HG03025 (cell line): ENCODE data around the gene LRR1.
"Not testable (repeated sequence)": the region's sequence is repeated elsewhere in the genome, so short reads cannot be mapped to it uniquely, and the experiment has no call there.

Source experiments
- ATAC-seq: cut with Tn5 transposase; IDR thresholded peaks from one replicate; pipeline ENCODE4 v1.9.1; 2021; ENCODE audit warnings: mild to moderate bottlenecking, moderate library complexity; ENCODE audit not compliant: unreplicated experiment, low FRiP score

LRR1 gene

GRCh38 chr14:49598485-49599300 lies at the start of gene LRR1:
LRR1 (plus strand) TSS chr14:49598940; CDS start chr14:49599021, 81 bp downstream.
- ATAC-seq: peak; percentile 43

- no peak for ATAC-seq
These were observed 49.3 kb upstream of the LRR1 start for GRCh38 chr14:49549446-49549845.

- no peak for ATAC-seq
These were observed 48.9 kb upstream of the LRR1 start for GRCh38 chr14:49549881-49550280.

GRCh38 chr14:49550286-49551184 lies 48.2 kb upstream of the LRR1 start:
- ATAC-seq: no peak

GRCh38 chr14:49551569-49551968 lies 47.2 kb upstream of the LRR1 start:
- no peak for ATAC-seq

GRCh38 chr14:49553106-49553505 lies 45.6 kb upstream of the LRR1 start:
- no peak for ATAC-seq

GRCh38 chr14:49553892-49554291 lies 44.8 kb upstream of the LRR1 start:
- no peak for ATAC-seq

GRCh38 chr14:49559979-49560768 lies 38.6 kb upstream of the LRR1 start:
- no peak for ATAC-seq

GRCh38 chr14:49566714-49567113 lies 32.0 kb upstream of the LRR1 start:
- ATAC-seq: no peak

- ATAC-seq: no peak
These were observed 29.5 kb upstream of the LRR1 start for GRCh38 chr14:49569281-49569680.

GRCh38 chr14:49574038-49574437 lies 24.7 kb upstream of the LRR1 start:
- no peak for ATAC-seq

- ATAC-seq: no peak
These were observed 20.6 kb upstream of the LRR1 start for GRCh38 chr14:49578141-49578540.

- ATAC-seq: no peak
These were observed 18.9 kb upstream of the LRR1 start for GRCh38 chr14:49579841-49580240.

GRCh38 chr14:49581209-49582112 lies 17.3 kb upstream of the LRR1 start:
- no peak for ATAC-seq

GRCh38 chr14:49582113-49582977 lies 16.4 kb upstream of the LRR1 start:
- no peak for ATAC-seq

GRCh38 chr14:49583629-49584028 lies 15.1 kb upstream of the LRR1 start:
- no peak for ATAC-seq

- no peak for ATAC-seq
These were observed 14.7 kb upstream of the LRR1 start for GRCh38 chr14:49584058-49584457.

GRCh38 chr14:49584981-49585640 lies 13.6 kb upstream of the LRR1 start:
- not testable (repeated sequence) for ATAC-seq
